Left cardiac atrium (tissue), 4 donors: ENCODE measurements around the gene SCYGR2. TPM values are rescaled to one million over a fixed set of nuclear protein-coding genes. Genes with fewer than 3 reads are reported as not detected.

ENCODE experiments used
- ATAC-seq, 2 donors: fragments of 200-7000 bp; cut with Tn5 transposase; one replicate each; pipeline ENCODE4 v1.9.1; 2020; ENCODE audit warnings: mild to moderate bottlenecking in 2 of 2, moderate library complexity in 2 of 2
- DNase-seq: peaks from one replicate; pipeline ENCODE4 v3.0.0-alpha.2; 2020
- intact Hi-C, 2 donors: fragments of 100-400 bp; cut with DNase I; formaldehyde crosslinking; loops; one replicate each; pipeline versions ENCODE4 v1.14.1 to v1.15.1; 2022 to 2023
- total RNA-seq, 2 donors: library from RNA; stranded (reverse); fragmentation: NEBNext Ultra II Directional; extraction: Animal tissue kit (Norgen Biotek cat#: 25700); gene quantifications; one replicate each; pipeline ENCODE4 v1.2.1, GENCODE V29; 2021
- donor health status: DM: no; HTN: yes; CAD: no.
- donor health status: DM: no; HTN: yes; CAD: no; lungs with severe emphysema.
- donor health status: DM: yes; HTN: yes; CAD: no.
- donor health status: Dilated cardiomyopathy.

Gene SCYGR2
- total RNA-seq, 2 donors from 2014 or later = not detected

DNA sequence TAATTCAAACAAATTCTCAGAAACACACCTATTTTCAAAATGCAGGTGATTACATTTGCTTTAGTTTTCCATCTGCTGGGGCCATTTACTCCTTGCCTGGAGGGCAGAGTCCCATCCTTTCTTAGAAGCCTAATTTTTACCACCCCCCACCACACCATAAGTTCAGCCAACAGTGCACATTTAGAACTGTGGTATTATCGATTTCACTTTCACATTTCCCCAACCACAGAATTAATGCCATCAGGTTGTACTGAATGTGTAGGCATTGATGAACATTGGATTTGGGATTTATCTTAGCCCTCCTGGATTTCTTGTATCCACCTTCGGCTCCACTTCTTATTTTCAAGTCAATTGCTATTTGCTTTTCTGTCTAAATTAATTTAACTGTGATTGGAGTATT is 11.4 kb downstream of the SCYGR2 start:
- DNase-seq = no peak
- intact Hi-C loops = no loop called here
- no peak for ATAC-seq

DNA sequence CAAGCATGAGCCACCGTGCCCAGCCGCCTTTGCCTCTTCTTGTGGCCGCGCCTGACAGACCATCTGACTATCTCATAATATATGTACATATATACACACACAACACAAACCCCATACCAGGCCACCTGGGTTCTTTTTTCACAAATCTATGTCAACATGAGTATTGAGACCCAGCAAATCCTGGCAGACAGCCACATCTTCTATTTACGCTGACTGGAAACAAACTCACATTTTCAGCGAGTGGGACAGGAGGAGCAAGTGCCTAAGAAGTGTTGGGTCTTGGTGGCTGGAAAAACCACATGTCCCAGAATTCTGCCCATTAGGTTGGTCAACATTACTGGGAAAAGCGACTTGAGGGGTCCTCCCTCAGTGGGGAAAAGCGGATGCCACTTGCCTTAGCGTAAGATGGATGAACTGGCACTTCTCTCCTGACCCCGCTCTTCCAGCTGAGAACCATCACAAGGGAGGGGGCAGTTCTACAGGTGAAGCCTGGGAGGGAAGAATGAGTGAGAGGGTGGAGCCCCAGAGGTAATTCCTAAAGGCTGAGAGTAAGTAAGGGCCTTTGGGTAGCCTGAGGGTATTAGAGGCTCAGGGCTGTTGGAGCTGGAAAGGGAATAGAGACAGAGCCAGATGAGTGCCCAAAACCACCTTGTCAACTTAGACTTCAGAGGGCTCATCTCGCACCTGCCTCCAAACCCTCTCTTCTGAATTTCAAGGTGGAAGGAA is 14.0 kb downstream of the SCYGR2 start:
- no peak for ATAC-seq
- intact Hi-C loops = no loop called here
- DNase-seq = no peak

DNA sequence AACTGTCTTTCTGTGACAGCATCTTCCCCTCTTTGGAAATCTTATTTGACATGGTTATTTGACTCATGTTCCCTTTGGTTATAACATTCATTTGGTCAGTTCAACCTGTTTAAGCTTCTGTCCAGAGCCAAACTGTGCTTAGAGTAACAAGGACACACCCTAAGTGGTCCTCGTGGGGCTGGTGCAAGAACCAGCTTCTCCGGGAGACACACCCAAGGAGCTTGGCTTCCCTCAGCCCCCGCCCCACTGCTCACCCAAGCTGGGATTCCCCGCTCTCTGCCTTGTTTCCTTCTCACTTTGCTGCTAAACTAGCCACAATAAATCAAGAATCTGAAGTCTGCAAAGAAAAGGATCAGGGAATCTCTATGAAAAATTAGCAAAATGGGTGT is 14.6 kb downstream of the SCYGR2 start:
- intact Hi-C loops = no loop called here
- DNase-seq (no peak), ATAC-seq (no peak)

DNA sequence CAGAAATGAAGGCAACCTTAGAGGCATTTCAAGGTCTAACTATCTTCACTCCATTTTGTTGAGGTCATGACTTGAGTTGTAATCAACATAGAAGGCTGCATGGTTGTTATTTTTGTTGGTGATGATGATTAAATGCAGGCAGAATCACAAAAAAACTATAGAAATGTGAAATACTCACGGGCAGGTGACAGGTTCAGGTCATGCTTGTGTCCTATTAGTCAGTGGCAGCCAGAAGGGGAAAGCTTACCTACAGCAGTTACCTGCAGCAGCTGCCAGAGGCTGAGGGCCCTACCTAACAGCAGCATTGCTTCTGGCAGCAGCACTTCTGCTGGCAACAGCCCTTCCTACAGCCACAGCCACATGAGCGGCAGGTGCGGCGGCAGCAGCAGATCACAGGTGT is 15.6 kb downstream of the SCYGR2 start:
- intact Hi-C loops = no loop called here
- ATAC-seq = no peak
- DNase-seq = no peak

DNA sequence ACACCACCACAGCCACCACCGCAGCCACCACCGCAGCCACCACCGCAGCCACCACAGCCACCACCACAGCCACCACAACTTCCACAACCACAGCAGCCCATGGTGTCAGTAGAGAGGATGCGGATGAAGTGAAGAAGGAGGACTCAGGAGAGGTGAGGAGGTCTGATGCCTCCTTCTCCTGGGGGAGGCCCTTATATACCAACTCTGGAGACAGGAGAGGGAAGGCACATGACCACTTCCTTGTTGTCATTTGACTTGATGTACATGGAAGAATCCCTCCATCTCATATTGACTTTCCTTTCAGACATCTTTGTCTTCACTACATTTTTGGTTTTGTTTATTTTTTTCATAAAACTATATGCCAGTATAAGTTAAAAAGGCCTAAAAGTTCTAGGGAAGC is 16.0 kb downstream of the SCYGR2 start, which contains the start of gene SCYGR3:
Gene SCYGR3, minus strand, starts transcription at position 101 of the 400 bp plus-strand sequence. Its CDS starts 0 bp downstream, at position 101.
- ATAC-seq (no peak), DNase-seq (no peak)
- intact Hi-C loops = no loop called here

DNA sequence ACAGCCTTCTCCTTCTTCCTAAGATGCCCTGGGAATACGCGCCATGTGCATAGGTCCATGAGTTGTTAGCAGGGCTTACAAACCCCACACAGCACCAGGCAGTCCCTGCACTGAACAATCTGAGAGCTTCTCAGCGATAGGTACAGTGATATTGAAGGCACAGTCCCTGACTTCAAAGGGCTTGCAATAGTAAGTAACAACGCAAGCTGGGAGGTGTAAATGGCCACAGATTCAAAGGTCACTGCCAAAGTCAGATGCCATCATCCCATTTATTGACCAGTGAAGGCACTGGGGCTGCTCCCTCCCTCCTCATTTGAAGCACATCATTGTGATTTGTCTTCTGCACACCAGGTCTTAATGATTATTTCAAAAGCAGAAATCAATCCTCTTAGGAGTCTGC is 16.5 kb downstream of the SCYGR2 start:
- DNase-seq (no peak), ATAC-seq (no peak)
- intact Hi-C loops = no loop called here

DNA sequence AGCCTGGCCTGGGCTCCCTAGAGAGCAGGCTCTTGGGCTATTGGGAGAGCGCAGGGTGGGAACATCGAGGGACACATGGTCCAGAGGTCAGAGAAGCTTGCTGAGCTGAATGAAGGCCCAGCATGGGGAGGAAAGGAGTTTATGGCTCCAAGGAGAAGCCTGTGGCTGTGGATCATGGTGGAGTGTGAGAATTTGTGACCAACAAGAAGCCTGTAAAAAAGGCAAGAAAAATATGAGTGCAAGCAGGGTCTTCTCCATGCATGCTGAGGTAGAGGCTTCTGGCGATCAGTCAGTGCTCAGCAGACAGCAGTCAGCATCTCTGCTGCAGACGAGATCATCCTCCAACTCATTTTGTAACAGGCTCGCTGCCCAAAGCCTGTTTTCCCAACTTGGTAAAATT is 17.2 kb downstream of the SCYGR2 start:
- DNase-seq (no peak), ATAC-seq (no peak)
- intact Hi-C loops = no loop called here

DNA sequence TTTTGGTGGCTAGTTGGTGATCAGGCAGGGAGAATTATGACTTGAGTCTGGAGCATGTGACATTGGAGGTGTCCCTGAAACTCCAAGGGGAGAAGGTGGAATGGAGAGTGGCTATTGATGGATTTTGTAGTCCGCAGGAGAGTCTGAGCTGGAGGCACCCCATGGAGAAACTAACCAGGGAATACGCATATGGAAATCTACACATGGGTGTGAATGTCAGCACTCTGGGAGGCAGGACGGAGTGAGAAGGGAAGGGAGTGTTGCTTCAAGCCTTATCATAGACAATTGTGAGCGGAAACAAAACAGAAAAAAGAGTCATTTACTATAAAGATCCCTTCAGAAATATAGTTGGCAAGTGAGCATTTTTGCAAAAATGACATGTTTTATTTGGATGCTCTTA is 17.9 kb downstream of the SCYGR2 start:
- intact Hi-C loops = no loop called here
- DNase-seq (no peak), ATAC-seq (no peak)

DNA sequence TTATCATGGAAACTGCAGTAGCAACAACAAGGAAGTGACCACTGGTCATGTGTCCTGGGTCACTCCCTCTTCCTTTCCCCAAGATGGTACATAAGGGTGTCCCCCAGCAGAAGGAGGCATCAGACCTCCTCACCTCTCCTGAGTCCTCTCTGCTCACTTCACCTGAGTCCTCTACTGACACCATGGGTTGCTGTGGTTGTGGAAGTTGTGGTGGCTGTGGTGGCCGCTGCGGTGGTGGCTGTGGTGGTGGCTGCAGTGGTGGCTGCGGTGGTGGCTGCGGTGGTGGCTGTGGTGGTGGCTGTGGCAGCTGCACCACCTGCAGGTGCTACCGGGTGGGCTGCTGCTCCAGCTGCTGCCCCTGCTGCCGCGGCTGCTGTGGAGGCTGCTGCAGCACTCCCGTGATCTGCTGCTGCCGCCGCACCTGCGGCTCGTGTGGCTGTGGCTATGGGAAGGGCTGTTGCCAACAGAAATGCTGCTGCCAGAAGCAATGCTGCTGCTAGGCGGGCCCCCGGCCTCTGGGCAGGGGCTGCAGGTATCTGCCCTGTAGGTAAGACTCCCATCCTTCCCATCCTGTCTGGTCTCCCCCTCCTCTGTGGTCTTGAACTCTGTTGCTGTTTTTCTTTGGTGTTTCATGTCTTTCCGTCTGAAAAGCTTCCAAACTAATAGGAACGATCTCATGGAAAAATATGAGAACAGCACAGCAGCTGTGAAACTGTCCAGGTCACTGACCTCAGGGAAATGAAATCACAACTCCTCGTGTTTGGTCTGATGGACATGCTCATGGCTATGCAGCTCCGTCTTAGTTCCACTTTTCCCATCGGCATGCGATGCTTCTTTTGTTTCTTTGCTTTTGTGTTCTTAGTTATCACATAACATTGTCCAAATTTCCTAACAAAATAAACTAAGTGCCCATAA is 18.9 kb downstream of the SCYGR2 start, which contains the start of gene SCYGR4:
Gene SCYGR4, plus strand, starts transcription at position 183 of the 915 bp plus-strand sequence. Its CDS starts 0 bp downstream, at position 183.
- intact Hi-C loops = no loop called here
- no peak for DNase-seq
- ATAC-seq = no peak

DNA sequence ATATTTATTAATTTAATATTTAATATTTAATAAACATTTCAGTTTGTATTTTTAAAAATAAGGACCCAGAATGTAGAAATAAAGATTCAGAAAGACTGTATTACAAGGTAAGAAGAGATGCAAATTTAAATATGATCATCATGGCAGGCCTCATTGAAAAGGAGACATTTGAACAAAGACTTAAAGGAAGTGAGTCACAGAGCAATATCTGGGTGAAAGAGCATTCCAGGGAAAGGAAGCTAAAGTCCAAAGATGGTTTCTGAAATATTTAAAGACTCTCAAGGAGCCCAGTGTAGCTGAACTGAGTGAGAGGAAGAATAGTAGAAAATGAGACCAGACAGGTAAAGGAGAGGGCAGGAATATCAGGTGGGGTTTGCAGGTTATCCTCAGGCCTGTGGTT is 24.5 kb downstream of the SCYGR2 start:
- intact Hi-C loops = no loop called here
- no peak for ATAC-seq

DNA sequence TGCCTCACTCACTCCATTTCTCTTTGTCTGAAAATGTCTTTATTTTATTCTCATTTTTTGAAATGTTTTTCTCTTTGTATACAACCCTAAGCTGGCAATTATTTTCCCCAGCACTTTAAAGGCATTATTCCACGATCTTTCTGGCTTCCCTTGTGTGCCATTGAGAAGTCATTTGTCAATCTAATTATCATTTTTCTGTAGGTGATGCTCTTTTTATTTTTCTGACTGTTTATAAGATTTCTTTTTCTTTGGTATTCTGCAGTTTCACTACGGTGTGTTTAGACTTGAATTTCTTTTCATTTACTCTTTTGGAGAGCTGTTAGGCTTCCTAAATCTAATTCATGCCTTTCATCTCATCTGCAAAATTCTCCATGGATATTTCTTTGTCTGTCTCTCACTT is 26.7 kb downstream of the SCYGR2 start:
- DNase-seq = no peak
- intact Hi-C loops = no loop called here
- no peak for ATAC-seq

More for the DNA sequence above, 24.5 kb downstream of the SCYGR2 start:
- no peak for DNase-seq

DNA sequence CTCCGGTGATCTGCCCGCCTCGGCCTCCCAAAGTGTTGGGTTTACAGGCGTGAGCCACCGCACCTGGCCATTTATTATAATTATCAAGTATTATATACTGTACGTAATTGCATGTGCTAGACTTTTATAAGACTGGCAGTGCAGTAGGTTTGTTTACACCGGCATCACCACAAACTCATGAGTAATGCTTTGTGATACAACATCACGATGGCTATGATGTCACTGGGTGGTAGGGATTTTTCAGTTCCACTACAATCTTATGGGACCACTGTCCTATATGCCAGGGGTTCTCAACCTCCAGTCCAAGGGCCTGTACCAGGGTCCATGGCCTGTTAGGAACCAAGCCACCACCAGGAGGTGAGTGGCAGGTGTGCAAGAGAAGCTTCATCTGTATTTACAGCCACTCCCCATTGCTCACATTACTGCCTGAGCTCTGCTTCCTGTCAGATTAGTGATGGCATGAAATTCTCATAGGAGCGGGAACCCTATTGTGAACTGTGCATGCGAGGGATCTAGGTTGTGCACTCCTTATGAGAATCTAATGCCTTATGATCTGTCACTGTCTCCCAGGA is 28.0 kb downstream of the SCYGR2 start:
- ATAC-seq (no peak), DNase-seq (no peak)
- intact Hi-C loops = no loop called here

DNA sequence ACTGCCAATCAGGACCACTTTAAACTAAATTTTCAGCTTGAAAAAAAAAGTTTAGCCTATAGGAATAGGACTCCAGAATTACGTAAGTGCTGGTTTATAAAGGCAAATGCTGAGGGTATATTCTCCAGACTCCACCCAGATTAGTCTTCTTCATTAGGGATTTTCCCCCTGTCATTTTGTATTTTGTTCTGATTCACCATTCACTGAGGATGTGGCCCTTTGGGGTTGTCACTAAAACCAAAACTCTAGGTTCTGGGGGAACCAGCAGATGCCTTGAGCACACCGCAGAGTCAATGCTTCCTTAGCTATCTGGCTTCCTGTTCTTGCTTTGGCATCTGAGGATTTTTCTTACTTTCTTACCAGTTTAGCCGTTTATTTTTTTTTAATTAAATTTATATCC is 29.1 kb downstream of the SCYGR2 start:
- ATAC-seq (no peak), DNase-seq (no peak)

DNA sequence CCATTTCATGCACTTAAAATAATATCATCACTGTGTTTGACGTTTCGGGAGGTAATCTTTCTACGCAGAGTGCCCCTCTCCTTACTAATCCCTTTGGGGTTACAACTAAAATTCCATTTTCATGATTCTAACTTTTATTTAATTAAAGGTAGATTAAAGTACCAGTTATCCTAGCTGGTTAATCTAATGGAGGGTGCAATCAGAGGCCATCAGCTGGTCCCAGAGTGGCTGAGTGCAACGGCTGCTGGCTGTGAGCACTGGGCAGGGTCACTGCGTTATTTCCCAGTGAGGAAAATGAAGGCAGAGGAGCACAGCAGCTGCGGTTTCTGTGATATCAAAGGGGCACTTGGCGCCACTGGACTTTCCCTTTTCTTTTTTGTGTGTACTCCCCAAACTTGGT is 30.7 kb downstream of the SCYGR2 start:
- intact Hi-C loops = no loop called here
- no peak for ATAC-seq
- DNase-seq = no peak

More for the DNA sequence above, 29.1 kb downstream of the SCYGR2 start:
- intact Hi-C loops = no loop called here

DNA sequence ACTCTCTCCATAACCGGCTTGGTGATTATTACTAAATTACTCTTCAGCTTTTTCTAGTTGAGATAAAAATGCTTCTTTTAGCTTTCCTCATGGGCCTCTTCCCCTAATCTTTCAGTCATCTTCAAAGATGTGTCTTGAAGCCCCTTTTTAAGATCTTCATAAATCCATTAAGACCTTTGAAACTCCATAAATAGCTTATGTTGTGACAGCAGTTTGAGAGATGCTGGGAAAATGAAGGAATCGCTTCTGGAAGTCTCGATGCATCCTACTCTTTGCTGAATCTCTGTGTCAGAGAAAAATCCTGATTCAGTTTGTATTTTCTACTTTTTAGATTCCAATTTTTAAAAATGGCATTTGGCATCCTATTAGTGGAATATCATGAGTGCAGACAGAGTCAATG is 31.6 kb downstream of the SCYGR2 start:
- intact Hi-C loops = no loop called here

DNA sequence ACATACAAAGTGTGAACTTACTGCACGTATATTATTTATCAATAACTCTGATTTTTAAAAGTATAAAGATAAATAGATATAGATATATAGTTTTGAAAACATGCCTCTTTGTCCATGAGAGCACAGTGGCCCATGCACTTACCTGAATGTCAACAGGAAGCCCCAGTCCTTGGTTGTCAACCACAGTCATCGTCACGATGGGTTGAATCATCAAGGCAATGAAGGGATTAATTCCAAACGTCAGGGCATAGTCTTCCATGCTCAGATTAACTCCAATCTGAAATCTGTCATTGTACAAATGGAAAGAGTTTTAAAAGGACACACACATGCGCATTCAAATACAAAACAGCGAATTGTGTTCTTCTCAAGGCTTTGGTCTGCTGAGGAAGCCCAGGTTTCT is 34.1 kb downstream of the SCYGR2 start:
- intact Hi-C loops = no loop called here
- no peak for DNase-seq
- ATAC-seq = no peak

More for the DNA sequence above, 31.6 kb downstream of the SCYGR2 start:
- DNase-seq = no peak
- ATAC-seq = no peak

DNA sequence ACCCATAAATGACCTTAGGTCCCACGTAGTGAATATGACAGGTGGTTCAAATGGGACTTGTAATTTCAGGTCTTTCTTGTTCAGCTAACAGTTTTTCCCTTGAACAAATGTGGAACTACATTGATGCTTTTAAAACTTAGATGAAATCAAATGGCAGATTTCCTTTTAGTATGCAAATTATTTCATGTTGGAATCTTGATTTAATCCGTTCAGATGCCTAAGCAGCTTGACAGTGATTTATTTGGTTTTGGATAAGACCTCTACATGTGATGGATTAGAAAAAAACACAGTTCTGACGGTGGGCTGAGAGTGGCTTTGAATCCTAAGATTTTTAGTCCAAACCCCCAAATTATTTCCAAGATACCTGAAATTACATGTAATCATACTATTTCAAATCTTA is 35.5 kb downstream of the SCYGR2 start:
- no peak for ATAC-seq
- intact Hi-C loops = no loop called here
- no peak for DNase-seq

DNA sequence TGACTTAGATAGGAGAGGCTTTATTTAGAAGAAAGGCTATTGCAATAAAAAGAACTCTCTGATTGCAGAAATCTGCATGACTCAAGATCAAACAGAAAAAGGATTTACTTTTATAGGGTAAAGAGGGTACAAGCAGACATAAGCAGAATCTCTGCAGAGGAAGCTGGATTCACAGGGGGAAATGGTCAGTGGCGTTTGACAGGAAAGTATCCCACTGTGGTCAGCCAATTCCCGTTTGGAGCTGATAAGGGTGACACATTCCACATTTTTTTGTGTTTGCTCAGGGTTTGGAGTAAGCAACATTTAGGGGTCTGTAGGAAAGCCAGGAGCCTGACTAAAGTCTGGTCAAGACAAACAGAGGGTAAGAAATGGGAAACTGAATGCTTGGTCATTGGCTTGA is 44.0 kb downstream of the SCYGR2 start:
- intact Hi-C loops = no loop called here
- ATAC-seq (peak in 1 of 2 donors; percentile 23), DNase-seq (no peak)

DNA sequence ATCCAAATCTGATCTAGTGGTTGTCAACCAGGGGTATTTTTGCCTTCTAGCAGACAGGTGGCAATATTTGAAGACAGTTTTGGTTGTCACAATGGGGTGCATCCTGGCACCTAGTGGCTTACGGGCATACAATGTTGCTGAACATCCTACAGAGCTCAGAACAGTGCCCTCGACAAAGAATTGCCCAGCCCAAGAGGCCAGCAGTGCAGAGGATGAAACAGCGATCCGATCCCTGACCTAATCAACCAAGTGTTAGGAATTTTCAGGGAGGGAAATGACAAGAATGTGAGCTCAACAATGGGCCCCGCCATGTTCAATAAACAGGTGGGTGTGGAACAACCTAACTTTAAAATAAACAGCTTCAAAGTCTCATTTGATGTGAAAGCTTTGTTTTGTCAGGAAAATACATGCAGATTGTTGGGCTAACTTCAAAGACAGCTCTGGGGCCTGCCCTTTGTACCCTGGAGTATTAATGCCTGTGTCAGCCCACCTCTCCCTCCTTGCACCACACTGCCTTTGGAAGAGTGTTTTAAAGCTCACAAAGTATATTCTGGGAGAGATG is 45.4 kb downstream of the SCYGR2 start:
- intact Hi-C loops = no loop called here
- ATAC-seq = no peak
- no peak for DNase-seq
